ENCODE measurements around the gene KATNB1.

DNA sequence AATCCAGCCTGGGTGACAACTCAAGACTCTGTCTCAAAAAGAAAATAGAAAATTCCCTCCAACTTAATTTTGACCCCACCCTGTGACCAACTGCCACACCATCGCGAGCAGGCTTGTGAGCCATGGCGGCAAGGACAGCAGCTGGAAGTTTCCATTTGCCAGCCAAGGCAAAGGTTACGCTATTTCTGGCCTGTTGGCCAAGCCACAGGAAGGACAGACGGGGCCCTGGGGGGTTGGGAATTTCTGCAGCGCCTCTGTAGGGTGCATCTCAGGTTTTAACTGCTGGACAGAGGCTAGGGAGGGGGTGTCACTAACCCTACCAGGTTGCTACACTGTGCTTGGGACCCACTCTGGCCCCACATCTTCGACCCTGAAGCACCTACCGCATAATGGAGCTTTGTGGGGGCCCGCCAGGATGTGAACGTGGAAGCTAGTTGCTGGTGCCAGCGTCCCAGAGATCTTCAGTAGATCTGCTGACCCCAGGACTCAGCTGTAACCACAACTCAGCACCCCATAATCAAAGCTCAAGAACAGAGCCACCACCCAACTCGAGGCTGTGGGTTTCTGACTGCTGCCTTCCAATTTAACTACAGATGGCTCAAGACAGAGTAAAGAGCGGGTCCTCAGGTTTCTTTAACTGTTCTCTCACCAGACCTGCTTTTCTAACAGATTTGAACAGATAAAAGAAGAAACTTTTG is 55.8 kb downstream of the KATNB1 start:
- TF ChIP-seq POLR2AphosphoS5 (IDR thresholded peaks at IDR 0.05; ENCODE audit: low read depth, low read length), result no peak
- TF ChIP-seq FOXP2 (optimal IDR thresholded peaks at IDR 0.05; ENCODE audit: borderline replicate concordance, extremely low read depth, extremely low read length, insufficient read depth), result no peak
- TF ChIP-seq TAF1 (IDR thresholded peaks at IDR 0.05; ENCODE audit: borderline replicate concordance, insufficient read depth, low read length), result no peak
- TF ChIP-seq SIN3A (IDR thresholded peaks at IDR 0.05; ENCODE audit: borderline replicate concordance, insufficient read depth, low read length), result no peak
- TF ChIP-seq, protein P1, sequence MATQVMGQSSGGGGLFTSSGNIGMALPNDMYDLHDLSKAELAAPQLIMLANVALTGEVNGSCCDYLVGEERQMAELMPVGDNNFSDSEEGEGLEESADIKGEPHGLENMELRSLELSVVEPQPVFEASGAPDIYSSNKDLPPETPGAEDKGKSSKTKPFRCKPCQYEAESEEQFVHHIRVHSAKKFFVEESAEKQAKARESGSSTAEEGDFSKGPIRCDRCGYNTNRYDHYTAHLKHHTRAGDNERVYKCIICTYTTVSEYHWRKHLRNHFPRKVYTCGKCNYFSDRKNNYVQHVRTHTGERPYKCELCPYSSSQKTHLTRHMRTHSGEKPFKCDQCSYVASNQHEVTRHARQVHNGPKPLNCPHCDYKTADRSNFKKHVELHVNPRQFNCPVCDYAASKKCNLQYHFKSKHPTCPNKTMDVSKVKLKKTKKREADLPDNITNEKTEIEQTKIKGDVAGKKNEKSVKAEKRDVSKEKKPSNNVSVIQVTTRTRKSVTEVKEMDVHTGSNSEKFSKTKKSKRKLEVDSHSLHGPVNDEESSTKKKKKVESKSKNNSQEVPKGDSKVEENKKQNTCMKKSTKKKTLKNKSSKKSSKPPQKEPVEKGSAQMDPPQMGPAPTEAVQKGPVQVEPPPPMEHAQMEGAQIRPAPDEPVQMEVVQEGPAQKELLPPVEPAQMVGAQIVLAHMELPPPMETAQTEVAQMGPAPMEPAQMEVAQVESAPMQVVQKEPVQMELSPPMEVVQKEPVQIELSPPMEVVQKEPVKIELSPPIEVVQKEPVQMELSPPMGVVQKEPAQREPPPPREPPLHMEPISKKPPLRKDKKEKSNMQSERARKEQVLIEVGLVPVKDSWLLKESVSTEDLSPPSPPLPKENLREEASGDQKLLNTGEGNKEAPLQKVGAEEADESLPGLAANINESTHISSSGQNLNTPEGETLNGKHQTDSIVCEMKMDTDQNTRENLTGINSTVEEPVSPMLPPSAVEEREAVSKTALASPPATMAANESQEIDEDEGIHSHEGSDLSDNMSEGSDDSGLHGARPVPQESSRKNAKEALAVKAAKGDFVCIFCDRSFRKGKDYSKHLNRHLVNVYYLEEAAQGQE (IDR thresholded peaks at IDR 0.05; ENCODE audit: insufficient read depth in 1 of 2, low read depth in 2 of 2, low read length in 2 of 2), result no peak

Measured in PFSK-1 (cell line).